Measurements from ENCODE around the gene FAM120A. TPM values are rescaled to one million over a fixed set of nuclear protein-coding genes. Genes with fewer than 3 reads are reported as not detected.

The FAM120A gene
- total RNA-seq, 2 donors from 2014 or later = 38.3 to 46.1 TPM

- Histone ChIP-seq H3K27ac (ENCODE audit: low read depth, low read length) (no peak overlapping the region), H3K4me1 (ENCODE audit: control insufficient read depth, insufficient read depth, low read length) (peaks cover 9% of the 10 kb centered on the region), H3K27me3 (ENCODE audit: control insufficient read depth, insufficient read depth, low read length, poor library complexity, severe bottlenecking) (no peaks in the 10 kb centered on the region), H3K9me3 (ENCODE audit: control insufficient read depth, low read length) (no peaks in the 10 kb centered on the region), H3K36me3 (ENCODE audit: control insufficient read depth, insufficient read depth, low read length) (no peaks in the 10 kb centered on the region), H3K9ac (ENCODE audit: extremely low read depth, low read length, poor library complexity, severe bottlenecking) (no peak overlapping the region), H3K4me3 (ENCODE audit: low read length) (no peak overlapping the region)
- no peak overlapping the region for H3K27ac Mint-ChIP-seq
- no peaks in the 10 kb centered on the region for H3K27me3 Mint-ChIP-seq (ENCODE audit: insufficient read depth)
- 73 to 87% methylated on average over 2 to 4 of the region's 4 CpGs for WGBS, 2 experiments (ENCODE audit: insufficient coverage in 1 of 2, insufficient read length in 1 of 2)
- DNase-seq = no peak
- no peaks in the 10 kb centered on the region for H3K9me3 Mint-ChIP-seq
- H3K4me1 Mint-ChIP-seq = peaks cover 34% of the 10 kb centered on the region
- H3K4me3 Mint-ChIP-seq = no peak overlapping the region
- H3K36me3 Mint-ChIP-seq (ENCODE audit: low read depth) = no peaks in the 10 kb centered on the region
- TF ChIP-seq, protein P1, sequence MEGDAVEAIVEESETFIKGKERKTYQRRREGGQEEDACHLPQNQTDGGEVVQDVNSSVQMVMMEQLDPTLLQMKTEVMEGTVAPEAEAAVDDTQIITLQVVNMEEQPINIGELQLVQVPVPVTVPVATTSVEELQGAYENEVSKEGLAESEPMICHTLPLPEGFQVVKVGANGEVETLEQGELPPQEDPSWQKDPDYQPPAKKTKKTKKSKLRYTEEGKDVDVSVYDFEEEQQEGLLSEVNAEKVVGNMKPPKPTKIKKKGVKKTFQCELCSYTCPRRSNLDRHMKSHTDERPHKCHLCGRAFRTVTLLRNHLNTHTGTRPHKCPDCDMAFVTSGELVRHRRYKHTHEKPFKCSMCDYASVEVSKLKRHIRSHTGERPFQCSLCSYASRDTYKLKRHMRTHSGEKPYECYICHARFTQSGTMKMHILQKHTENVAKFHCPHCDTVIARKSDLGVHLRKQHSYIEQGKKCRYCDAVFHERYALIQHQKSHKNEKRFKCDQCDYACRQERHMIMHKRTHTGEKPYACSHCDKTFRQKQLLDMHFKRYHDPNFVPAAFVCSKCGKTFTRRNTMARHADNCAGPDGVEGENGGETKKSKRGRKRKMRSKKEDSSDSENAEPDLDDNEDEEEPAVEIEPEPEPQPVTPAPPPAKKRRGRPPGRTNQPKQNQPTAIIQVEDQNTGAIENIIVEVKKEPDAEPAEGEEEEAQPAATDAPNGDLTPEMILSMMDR (conservative IDR thresholded peaks at IDR 0.05) = no peak
These were observed 144.9 kb downstream of the FAM120A start for GRCh38 chr9:93596399-93596798.

DNA sequence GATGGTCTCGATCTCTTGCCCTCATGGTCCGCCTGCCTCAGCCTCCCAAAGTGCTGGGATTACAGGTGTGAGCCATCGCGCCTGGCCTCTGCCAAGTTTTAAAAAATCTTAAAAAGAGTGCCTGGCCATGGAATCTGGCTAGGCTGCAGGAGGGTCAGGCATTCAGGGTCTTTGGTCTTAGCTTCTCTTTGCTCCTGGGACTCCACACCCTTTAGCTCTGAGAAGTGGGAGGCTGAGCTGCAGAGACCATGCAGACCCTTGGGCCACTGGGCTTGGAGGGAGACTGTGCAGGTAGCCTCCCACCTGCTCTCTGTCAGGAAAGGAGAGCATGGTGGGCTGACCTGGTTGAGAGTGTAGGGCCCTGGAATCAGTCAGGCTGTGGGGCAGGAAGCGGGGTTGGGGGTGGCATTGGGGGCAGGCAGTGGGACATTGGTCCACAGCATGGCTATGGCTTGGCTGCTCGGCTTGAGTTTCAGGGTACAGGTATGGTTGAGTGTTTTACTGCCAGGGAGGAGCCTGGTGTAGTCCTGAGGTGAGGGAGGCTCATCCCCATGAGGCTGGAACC, 145.7 kb downstream of the FAM120A start:
- TF ChIP-seq, protein P1 (conservative IDR thresholded peaks at IDR 0.05) = no peak
- peak; percentile 32 for DNase-seq
- Mint-ChIP-seq H3K27ac (no peak overlapping the region), H3K9me3 (no peaks in the 10 kb centered on the region), H3K27me3 (ENCODE audit: insufficient read depth) (no peaks in the 10 kb centered on the region), H3K36me3 (ENCODE audit: low read depth) (no peaks in the 10 kb centered on the region), H3K4me3 (no peak overlapping the region), H3K4me1 (peaks cover 37% of the 10 kb centered on the region)
- Histone ChIP-seq H3K4me3 (ENCODE audit: low read length) (no peak overlapping the region), H3K36me3 (ENCODE audit: control insufficient read depth, insufficient read depth, low read length) (no peaks in the 10 kb centered on the region), H3K4me1 (ENCODE audit: control insufficient read depth, insufficient read depth, low read length) (peaks cover 9% of the 10 kb centered on the region), H3K9ac (ENCODE audit: extremely low read depth, low read length, poor library complexity, severe bottlenecking) (no peak overlapping the region), H3K27ac (ENCODE audit: low read depth, low read length) (no peak overlapping the region), H3K9me3 (ENCODE audit: control insufficient read depth, low read length) (no peaks in the 10 kb centered on the region), H3K27me3 (ENCODE audit: control insufficient read depth, insufficient read depth, low read length, poor library complexity, severe bottlenecking) (no peaks in the 10 kb centered on the region)
- WGBS, 2 experiments (ENCODE audit: insufficient coverage in 1 of 2, insufficient read length in 1 of 2) = 95 to 100% methylated on average over 4 to 6 of the region's 6 CpGs

DNA sequence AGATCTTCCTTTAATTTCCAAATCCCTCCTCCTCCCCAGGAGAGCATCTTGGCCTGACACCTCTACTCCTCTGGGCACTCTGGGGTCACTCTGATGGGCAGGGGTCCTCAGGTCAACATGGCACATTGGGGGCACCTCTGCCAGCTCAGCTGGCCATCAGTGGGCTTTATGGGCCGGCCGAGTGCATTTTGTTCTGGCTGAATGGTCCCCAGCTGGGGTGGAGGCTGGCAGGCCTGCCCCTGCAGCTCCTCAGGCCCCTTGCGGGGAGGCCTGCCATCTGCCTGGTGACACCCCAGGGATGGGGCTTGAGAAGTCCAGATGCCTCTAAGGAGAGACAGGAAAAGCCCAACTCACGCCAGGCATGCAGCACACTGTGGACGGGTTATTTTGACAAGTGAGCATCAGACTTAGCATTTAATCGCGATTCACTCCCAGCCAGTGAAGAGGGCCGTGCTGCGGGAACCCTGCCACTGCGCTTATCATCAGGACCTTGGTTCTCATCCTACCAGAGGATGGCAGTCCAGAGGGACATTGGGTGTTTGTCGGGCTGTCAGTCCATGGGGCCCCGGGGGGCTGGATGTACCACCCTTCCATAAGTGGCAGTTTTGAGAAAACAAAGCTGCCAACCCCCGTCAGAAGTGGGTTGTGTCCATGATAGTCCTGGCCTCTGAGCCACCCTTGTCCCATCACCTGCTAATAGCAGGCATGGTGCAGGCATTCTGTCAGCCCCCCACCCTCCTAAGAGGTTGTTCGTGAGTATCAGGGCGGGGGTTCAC, 146.6 kb downstream of the FAM120A start:
- no peak overlapping the region for H3K9ac ChIP-seq (ENCODE audit: extremely low read depth, low read length, poor library complexity, severe bottlenecking)
- H3K36me3 Mint-ChIP-seq (ENCODE audit: low read depth) = no peaks in the 10 kb centered on the region
- no peaks in the 10 kb centered on the region for H3K9me3 ChIP-seq (ENCODE audit: control insufficient read depth, low read length)
- WGBS, 2 experiments (ENCODE audit: insufficient coverage in 1 of 2, insufficient read length in 1 of 2) = 86 to 96% methylated on average over 14 to 15 of the region's 15 CpGs
- no peaks in the 10 kb centered on the region for H3K27me3 Mint-ChIP-seq (ENCODE audit: insufficient read depth)
- H3K27me3 ChIP-seq (ENCODE audit: control insufficient read depth, insufficient read depth, low read length, poor library complexity, severe bottlenecking) = no peaks in the 10 kb centered on the region
- peak overlapping the region; percentile 8 for H3K27ac ChIP-seq (ENCODE audit: low read depth, low read length)
- H3K36me3 ChIP-seq (ENCODE audit: control insufficient read depth, insufficient read depth, low read length) = no peaks in the 10 kb centered on the region
- peaks cover 32% of the 10 kb centered on the region for H3K4me1 Mint-ChIP-seq
- DNase-seq = peak; percentile 47
- TF ChIP-seq, protein P1 (conservative IDR thresholded peaks at IDR 0.05) = no peak
- H3K4me3 ChIP-seq (ENCODE audit: low read length) = no peak overlapping the region
- H3K4me3 Mint-ChIP-seq = no peak overlapping the region
- H3K9me3 Mint-ChIP-seq = no peaks in the 10 kb centered on the region
- H3K27ac Mint-ChIP-seq = no peak overlapping the region
- peaks cover 8% of the 10 kb centered on the region for H3K4me1 ChIP-seq (ENCODE audit: control insufficient read depth, insufficient read depth, low read length)

Measured in endodermal cell (in vitro differentiated cells).